Caco-2 (cell line): ENCODE measurements around the gene FAM241A. TPM values are rescaled to one million over a fixed set of nuclear protein-coding genes. Genes with fewer than 3 reads are reported as not detected.

Source experiments
- BruUV-seq: library from RNA; stranded (reverse); fragments of 400-500 nt; replicated peaks from 2 replicates; lab custom pipeline; 2021; lab: Mats Ljungman, UMichigan
- CTCF ChIA-PET: fragments of 300-600 bp; sonication (Branson Sonifier 250); formaldehyde crosslinking; loops from one replicate; lab custom pipeline; 2022; ENCODE audit warnings: antibody characterized with exemption; lab: Charles Lee
- POLR2A ChIA-PET: fragments of 300-600 bp; sonication (Branson Sonifier 250); formaldehyde crosslinking; loops from one replicate; lab custom pipeline; 2022; ENCODE audit warnings: antibody characterized with exemption; lab: Charles Lee
- DNase-seq, 2 experiments: peaks; one replicate each; pipeline versions ENCODE4 v3.0.0 to v3.0.0-alpha.2; 2020 to 2022
- H3K27me3 ChIP-seq: replicated peaks from 2 replicates; pipeline ENCODE4 v1.6.0; 2011; ENCODE audit warnings: low read length; ENCODE audit not compliant: control insufficient read depth, insufficient read depth
- H3K36me3 ChIP-seq: 2 replicates; pipeline ENCODE4 v1.5.1; 2011; ENCODE audit warnings: low read length; ENCODE audit not compliant: control insufficient read depth, insufficient read depth
- H3K4me1 ChIP-seq: fragments of 250-450 bp; sonication (Bioruptor Pico); 2 replicates; pipeline ENCODE4 v1.5.1; 2020; ENCODE audit warnings: mild to moderate bottlenecking
- H3K4me3 ChIP-seq: 2 replicates; pipeline ENCODE4 v1.5.1; 2011; ENCODE audit warnings: low read depth, mild to moderate bottlenecking, control low read depth, low read length
- H3K9me3 ChIP-seq: fragments of 250-450 bp; sonication (Bioruptor Pico); 2 replicates; pipeline ENCODE4 v1.5.1; 2020; ENCODE audit warnings: mild to moderate bottlenecking, moderate library complexity
- H3K27ac Mint-ChIP-seq: one replicate; pipeline ENCODE4 v1.8.0; 2022; ENCODE audit warnings: mixed read lengths; ENCODE audit not compliant: unreplicated experiment
- H3K27me3 Mint-ChIP-seq: one replicate; pipeline ENCODE4 v1.8.0; 2022; ENCODE audit warnings: mixed read lengths; ENCODE audit not compliant: insufficient read depth, unreplicated experiment
- H3K36me3 Mint-ChIP-seq: one replicate; pipeline ENCODE4 v1.8.0; 2022; ENCODE audit warnings: mild to moderate bottlenecking, mixed read lengths; ENCODE audit not compliant: insufficient read depth, unreplicated experiment
- H3K4me1 Mint-ChIP-seq: one replicate; pipeline ENCODE4 v1.8.0; 2022; ENCODE audit warnings: low read depth, mixed read lengths; ENCODE audit not compliant: unreplicated experiment
- H3K4me3 Mint-ChIP-seq: one replicate; pipeline ENCODE4 v1.8.0; 2022; ENCODE audit warnings: mild to moderate bottlenecking, moderate library complexity, mixed read lengths; ENCODE audit not compliant: unreplicated experiment
- H3K9me3 Mint-ChIP-seq: one replicate; pipeline ENCODE4 v1.8.0; 2022; ENCODE audit warnings: mixed read lengths; ENCODE audit not compliant: unreplicated experiment
- CTCF ChIP-seq, 2 experiments: fragments of 200-600 bp in 1 of 2; IDR thresholded peaks; 1 replicate in 1 of 2; 2 replicates in 1 of 2; pipeline versions ENCODE4 v1.5.1 to v1.8.0; 2011 to 2022; ENCODE audit warnings: antibody characterized with exemption in 1 of 2, control low read depth in 1 of 2, inconsistent platforms in 1 of 2, low read depth in 1 of 2, low read length in 1 of 2, mild to moderate bottlenecking in 1 of 2, moderate library complexity in 1 of 2; ENCODE audit not compliant: insufficient read depth in 1 of 2, severe bottlenecking in 1 of 2, unreplicated experiment in 1 of 2
- intact Hi-C: fragments of 100-400 bp; cut with micrococcal nuclease; formaldehyde crosslinking; loops from one replicate; pipeline ENCODE4 v1.10.0; 2022; ENCODE audit not compliant: unreplicated experiment
- total RNA-seq: library from RNA; stranded (reverse); gene quantifications from 2 replicates; pipeline ENCODE4 v1.2.3, GENCODE V29; 2022

FAM241A gene
- total RNA-seq, 1 experiment from 2014 or later = 1.0 TPM

DNA sequence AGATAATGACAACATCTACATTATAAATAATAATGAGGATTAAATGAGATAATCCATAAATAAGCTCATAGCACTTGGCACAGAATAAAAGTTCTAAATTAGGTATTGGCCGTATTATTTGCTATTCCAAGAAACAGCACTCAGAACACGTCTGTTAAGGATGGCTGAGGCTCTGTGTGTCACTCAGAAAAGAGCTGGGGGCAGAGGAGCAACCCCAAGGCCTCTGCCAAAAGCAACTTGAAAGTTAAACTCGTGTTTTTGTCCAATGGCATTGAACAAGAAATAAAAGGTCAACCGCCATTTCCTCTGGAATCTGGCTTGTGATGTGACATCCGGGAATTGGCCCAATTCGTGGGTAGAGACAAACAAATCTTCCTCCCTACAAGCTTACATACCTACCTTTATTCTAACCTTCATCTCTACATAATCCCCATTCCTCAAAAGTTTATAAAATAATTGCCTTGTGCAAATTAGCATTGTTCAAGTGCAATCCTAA, 42.3 kb upstream of the FAM241A start:
- Histone ChIP-seq H3K4me1 (no peaks in the 10 kb centered on the region), H3K27me3 (no peaks in the 10 kb centered on the region), H3K4me3 (no peak overlapping the region), H3K36me3 (no peaks in the 10 kb centered on the region), H3K9me3 (no peaks in the 10 kb centered on the region)
- POLR2A ChIA-PET = no interaction called here
- intact Hi-C loops = no loop called here
- Mint-ChIP-seq H3K4me1 (no peaks in the 10 kb centered on the region), H3K9me3 (no peaks in the 10 kb centered on the region), H3K27ac (no peak overlapping the region), H3K36me3 (no peaks in the 10 kb centered on the region), H3K4me3 (no peak overlapping the region), H3K27me3 (peaks cover 4% of the 10 kb centered on the region)
- TF ChIP-seq CTCF (IDR thresholded peaks at IDR 0.05; ENCODE audit: insufficient read depth in 1 of 2, low read depth in 1 of 2, low read length in 1 of 2, severe bottlenecking in 1 of 2, unreplicated experiment in 1 of 2) = no peak
- BruUV-seq = no TSS peak
- CTCF ChIA-PET = no interaction called here
- DNase-seq = no peak

GRCh38 chr4:112105201-112105969, 39.9 kb upstream of the FAM241A start:
- intact Hi-C loops = no loop called here
- POLR2A ChIA-PET = no interaction called here

More at GRCh38 chr4:112105201-112105969, 39.9 kb upstream of the FAM241A start:
- H3K27me3 Mint-ChIP-seq = no peaks in the 10 kb centered on the region
- DNase-seq = no peak
- Histone ChIP-seq H3K36me3 (no peaks in the 10 kb centered on the region), H3K27me3 (no peaks in the 10 kb centered on the region), H3K4me3 (no peak overlapping the region), H3K4me1 (no peaks in the 10 kb centered on the region), H3K9me3 (no peaks in the 10 kb centered on the region)
- H3K4me1 Mint-ChIP-seq = no peaks in the 10 kb centered on the region
- H3K4me3 Mint-ChIP-seq = no peak overlapping the region
- H3K36me3 Mint-ChIP-seq = no peaks in the 10 kb centered on the region
- no peak for TF ChIP-seq CTCF (IDR thresholded peaks at IDR 0.05; ENCODE audit: insufficient read depth in 1 of 2, low read depth in 1 of 2, low read length in 1 of 2, severe bottlenecking in 1 of 2, unreplicated experiment in 1 of 2)
- BruUV-seq = no TSS peak
- no peak overlapping the region for H3K27ac Mint-ChIP-seq
- CTCF ChIA-PET = interaction anchor here (0.6 kb wide), 1 partner anchor 61 kb away, joined by 3 read pairs; no protein-coding TSS in a partner anchor
- H3K9me3 Mint-ChIP-seq = no peaks in the 10 kb centered on the region
